Measurements from ENCODE around the gene SLC13A5.

Gene SLC13A5

GRCh38 chr17:6636616-6637457 is 76.3 kb downstream of the SLC13A5 start:
- DNase-seq: no peak

- DNase-seq: no peak
Measured at GRCh38 chr17:6636105-6636504, 77.1 kb downstream of the SLC13A5 start.

Data from GF-D8 (cell line).